Measurements from ENCODE around the gene LCLAT1.
"Not testable (repeated sequence)": the region's sequence is repeated elsewhere in the genome, so short reads cannot be mapped to it uniquely, and the experiment has no call there.

LCLAT1 gene

DNA sequence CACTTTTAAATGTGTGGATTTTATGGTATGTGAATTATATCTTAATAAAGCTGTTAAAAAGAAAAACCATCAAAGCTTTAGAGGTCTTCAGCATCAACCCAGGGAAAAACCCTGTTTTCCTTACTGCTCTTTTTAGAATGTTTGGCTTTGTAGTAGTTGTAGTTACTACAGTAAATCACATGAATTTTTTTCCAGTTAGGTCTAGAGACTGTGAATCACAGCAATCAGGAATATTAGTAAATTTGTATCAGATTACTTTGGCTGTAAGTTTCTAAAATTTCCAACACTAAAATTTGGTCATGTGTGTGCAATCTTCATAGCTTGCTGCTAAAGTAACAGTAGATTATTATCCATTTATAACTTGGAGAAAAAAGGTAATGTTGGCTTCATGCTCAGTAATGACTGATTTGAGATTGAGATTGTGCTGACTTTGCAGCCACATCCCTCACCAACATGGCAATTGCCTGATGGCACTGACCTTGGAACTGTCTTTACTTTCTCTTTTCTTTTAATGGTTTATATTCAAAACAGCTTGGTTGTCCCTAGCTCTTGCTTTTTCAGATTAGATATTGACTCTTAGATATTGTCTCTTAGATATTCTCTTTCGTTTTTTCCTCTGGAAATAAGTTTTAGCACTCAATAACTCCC is 41.1 kb downstream of the LCLAT1 start:
- DNase-seq (ENCODE audit: low read depth): no peak

DNA sequence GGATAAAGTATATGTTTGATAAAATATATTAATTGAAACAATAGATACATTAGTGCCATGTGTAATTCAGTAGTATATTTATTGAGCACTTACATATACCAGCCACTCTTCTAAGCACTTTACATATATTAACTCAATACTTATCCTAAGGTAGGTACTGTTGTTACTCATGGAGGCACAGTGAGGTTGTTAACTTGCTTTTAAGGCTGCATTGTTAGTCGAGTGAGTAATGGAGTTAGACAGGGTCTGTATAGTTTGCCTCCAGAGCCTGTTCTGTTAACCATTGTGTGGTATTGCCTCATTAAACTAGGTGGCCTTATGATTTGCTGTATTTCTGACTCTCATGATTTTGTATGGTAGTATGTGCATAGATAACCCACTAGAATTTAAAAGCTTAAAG is 44.2 kb downstream of the LCLAT1 start:
- no peak for DNase-seq (ENCODE audit: low read depth)

DNA sequence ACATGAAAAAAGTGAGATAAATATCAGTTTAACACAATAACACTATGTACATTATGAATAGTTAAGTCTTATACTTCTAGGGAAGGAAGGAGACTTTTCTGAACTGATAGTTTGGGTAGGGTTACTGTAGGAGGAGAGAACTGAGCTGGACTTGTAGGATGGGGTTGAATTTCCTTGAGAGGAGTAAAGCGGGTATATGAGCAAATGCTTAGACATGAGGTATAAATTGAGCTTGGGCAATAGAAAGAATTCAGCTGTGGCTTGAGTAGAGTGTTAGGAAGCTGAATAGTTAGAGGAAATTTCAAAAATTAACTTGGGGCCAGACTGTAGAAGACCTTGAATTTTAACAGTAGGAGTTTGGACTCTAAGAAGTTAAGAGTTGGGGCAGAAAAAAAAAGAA is 45.1 kb downstream of the LCLAT1 start:
- no peak for DNase-seq (ENCODE audit: low read depth)

DNA sequence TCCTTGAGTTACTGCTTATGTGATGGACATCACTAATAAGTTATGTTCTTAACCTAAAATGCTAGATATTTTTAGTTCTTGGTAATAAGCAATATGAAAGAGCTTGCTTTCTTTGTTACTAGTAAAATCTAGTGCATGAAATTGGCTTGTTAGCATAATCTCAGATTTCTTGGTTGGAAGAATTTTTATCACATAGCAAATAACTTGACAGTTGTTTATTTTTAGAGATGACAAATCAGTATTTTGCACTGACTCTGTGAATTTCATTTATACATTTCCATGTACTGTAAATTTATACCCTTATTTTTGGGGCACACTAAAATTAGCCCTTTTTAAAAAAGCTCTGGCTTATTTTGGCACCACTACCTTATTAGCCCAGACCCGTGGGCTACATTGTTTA is 45.6 kb downstream of the LCLAT1 start:
- DNase-seq (ENCODE audit: low read depth): no peak

DNA sequence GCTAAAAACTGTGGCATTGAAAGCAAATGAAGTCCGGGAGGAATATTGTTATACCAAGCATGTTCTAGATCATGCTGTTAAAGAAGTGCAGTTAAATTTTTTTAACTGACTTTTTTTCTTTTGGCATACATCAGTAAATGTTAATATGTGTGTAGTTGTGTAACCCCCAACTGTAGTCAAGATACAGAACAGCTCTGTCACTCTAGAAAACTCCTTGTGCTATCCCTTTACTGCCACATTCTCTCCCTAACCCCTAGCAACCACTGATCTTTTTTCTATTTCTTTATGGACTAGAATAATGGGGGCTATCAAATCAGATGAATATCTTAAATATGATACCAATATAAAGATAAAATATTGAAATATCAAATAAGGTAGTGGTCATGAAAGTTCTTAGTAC is 46.4 kb downstream of the LCLAT1 start:
- DNase-seq (ENCODE audit: low read depth): no peak

DNA sequence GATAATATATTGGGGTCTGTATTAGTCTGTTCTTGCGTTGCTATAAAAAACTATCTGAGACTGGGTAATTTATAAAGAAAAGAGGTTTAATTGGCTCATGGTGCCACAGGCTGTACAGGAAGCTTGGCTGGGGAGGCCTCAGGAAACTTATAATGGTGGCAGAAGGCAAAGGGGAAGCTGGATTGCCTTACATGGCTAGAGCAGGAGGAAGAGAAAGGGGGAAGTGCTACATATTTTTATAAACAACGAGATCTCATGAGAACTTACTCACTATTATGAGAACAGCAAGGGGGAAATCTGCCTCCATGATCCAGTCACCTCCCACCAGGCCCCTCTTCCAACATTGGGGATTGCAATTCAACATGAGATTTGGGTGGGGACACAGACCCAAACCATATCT is 48.9 kb downstream of the LCLAT1 start:
- not testable (repeated sequence) for DNase-seq (ENCODE audit: low read depth)

DNA sequence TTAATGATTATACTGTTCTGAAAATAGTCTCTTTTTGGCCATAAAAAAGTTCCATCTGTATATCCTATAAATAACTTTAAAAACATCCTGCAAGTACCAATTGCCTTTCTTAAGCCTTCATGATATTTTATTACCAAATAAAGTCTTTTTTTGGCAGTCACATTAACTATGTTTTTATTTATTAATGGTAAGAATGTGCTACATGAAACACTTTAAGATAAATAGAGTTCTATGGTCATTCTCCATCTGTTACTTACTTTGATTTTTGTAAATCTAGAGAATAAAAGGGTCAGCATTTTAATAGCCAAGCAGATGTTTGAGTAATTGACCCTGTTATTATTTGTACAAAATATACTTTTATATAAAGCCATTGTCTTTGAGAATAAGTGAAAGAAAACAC is 52.6 kb downstream of the LCLAT1 start:
- no peak for DNase-seq (ENCODE audit: low read depth)

DNA sequence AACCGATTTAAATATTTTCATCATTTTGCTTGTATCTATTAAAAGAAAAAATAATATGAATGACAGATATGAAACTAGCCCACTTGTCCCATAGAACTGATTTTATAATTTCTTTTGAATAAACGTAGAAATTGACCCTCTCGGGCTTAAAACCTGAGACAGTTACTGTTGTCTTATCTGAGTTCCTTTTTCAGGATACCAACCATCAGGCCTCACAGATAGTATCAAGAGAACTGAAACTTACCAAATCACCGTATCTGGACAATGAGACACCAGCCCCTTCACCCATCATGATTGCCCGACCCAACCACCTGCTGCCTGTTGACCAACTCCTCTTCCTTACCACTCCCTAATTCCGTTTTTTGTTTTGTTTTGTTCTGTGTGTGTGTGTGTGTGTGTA is 53.7 kb downstream of the LCLAT1 start:
- DNase-seq (ENCODE audit: low read depth): no peak

DNA sequence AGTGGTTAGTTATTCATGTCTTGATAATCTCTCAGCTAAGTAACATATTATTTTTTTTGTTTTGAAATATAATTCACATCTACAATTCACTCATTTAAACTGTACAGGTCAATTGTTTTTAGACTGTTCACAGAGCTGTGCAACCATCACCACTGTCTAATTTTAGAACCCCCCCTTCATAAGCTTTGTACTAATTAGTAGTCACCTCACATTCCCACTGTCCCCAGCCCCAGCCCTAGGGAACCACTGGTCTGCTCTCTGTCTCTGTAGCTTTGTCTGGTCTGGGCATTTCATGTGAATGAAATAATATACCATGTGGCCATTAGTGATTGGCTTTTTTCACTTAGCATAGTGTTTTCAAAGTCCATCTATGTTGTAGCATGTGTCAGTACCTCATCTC is 55.3 kb downstream of the LCLAT1 start:
- DNase-seq (ENCODE audit: low read depth): no peak

DNA sequence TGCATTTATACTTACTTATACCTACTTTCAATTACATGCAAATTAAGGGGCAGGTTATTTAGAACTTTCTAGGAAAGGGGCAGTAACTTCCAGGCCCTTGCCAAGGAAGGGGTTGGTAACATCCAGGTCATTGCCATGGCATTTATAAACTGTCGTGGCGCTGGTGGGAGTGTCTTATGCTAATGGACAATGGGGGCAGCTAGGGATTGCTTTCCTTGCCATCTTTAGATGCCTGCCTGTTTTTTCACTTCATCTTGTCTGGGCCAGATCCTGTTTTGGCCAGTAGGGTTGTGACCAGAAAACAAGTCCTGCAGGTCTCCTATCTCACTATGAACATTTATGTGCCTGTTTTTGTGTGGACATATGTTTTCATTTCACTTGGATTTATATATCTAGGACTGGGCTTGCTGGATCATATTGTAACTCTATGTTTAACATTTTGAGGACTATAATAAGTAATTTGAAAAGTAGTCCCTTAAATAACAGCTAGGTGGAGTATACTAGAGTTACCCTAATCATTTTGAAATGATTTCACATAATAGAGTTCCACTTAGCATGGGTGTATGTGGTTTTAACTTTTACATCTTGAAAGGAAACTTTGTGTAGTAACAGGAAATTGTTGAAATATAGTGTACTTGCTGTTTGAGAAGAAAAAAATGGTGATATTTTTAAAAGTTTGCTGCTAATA is 56.1 kb downstream of the LCLAT1 start:
- DNase-seq (ENCODE audit: low read depth): no peak

DNA sequence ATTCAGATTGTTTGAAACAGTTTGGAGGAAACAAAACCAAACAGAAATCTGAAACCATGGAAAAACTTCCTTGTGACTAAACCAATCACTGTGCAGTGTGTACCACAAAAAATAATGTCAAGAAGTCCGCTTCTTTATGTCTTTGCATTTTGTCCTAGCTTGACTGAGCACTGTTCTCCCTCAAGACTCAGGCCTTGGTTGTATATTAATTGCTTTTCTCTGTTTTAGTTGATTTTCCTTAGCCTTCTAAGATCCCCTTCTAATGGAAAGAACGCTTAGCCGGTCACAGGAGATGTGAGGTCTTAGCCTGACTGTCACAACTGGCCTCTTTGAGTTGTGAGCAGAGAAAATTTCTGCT is 56.6 kb downstream of the LCLAT1 start:
- DNase-seq (ENCODE audit: low read depth): no peak

DNA sequence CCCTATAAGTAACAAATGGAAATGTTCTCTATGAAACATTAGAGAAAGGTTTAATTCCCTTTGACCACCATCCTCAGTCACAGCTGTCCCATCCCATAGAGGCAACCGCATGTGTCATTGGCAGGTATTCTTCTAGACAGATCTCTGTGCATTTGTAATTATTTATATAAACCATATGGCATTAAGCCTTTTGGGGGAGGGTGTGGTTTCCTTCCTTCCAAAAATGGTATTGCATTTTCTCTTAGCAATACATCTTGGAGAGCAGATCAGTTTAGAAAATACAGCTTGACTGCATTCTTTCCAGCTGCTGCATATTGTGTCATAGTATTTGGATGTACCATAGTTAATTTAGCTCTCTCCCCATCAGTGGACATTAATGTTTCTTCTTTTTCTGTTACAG is 57.7 kb downstream of the LCLAT1 start:
- DNase-seq (ENCODE audit: low read depth): no peak

DNA sequence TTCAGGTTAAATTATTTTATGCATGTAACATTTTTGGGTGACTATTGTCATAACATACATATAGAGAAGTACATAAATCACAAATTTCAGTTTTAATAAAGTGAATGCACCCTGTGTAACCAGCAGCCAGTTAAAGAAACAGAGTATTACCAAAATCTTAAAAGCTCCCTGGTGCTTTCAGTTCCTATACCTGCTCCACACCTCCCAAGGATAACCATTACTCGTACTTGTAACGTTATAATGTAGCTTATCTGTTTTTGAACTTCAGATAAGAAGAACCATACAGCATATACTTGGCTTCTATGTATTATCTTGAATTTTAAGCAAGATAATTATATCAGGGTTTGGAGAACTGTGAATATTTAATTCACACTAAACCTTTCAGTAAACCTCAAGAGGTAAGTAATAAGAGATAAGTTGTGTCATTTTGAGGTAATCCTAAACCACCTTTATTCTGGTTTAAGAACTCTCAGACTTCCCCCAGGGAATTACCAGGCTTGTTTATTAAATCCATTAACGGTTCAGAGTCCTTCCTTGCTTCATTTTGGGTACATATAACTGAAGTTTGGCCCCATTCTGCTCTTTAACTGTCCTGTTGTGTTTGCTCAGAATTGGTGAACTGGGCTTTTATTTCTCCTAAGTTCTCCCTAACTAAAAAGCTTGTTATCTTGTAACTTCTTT is 58.6 kb downstream of the LCLAT1 start:
- no peak for DNase-seq (ENCODE audit: low read depth)

DNA sequence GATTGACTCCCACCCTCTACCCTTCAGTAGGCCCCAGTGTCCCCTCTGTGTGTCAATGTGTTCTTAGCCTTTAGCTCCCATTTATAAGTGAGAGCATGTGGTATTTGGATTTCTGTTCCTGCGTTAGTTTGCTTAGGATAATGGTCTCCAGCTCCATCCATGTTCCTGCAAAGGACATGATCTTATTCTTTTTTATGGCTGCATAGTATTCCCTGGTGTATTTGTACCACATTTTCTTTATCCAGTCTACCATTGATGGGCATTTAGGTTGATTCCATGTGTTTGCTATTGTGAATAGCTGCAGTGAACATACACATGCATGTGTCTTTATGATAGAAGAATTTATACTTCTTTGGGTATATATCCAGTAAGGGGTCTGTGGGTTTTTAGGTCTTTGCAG is 60.4 kb downstream of the LCLAT1 start:
- not testable (repeated sequence) for DNase-seq (ENCODE audit: low read depth)

DNA sequence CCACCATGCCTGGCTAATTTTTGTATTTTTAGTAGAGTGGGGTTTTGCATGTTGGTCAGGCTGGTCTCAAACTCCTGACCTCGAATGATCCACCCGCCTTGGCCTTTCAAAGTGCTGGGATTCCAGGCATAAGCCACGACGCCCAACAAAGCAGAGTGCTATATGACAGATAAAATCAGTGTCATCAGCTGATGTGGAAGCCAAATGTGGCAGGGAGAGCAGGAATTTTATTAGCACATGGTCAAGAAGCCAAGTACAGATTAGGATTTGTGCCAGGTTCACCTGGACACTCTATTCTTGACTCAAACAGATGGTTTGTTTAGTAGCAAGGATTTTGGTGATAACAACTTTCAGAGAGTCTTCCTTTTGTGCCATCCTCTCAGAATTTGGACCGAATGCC is 62.7 kb downstream of the LCLAT1 start:
- DNase-seq (ENCODE audit: low read depth): no peak

DNA sequence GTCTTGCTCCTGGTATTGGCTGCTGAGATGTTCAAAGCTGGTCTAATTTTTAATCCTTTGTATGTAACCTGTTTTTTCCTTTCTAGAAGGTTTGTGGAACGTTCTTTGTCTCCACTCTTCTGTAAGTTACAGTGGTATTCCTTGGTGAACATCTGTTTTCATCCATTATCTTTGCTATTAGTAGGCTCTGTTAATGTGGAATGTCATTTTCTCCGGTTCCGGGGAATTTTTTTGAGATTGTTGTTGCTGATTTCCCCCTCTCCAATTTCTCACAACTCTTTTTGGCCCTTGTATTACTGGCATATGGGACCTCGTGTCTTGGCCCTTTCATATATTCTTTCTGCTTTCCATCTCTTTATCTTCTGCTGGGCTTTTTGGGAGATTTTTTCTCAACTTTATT is 63.4 kb downstream of the LCLAT1 start:
- no peak for DNase-seq (ENCODE audit: low read depth)

DNA sequence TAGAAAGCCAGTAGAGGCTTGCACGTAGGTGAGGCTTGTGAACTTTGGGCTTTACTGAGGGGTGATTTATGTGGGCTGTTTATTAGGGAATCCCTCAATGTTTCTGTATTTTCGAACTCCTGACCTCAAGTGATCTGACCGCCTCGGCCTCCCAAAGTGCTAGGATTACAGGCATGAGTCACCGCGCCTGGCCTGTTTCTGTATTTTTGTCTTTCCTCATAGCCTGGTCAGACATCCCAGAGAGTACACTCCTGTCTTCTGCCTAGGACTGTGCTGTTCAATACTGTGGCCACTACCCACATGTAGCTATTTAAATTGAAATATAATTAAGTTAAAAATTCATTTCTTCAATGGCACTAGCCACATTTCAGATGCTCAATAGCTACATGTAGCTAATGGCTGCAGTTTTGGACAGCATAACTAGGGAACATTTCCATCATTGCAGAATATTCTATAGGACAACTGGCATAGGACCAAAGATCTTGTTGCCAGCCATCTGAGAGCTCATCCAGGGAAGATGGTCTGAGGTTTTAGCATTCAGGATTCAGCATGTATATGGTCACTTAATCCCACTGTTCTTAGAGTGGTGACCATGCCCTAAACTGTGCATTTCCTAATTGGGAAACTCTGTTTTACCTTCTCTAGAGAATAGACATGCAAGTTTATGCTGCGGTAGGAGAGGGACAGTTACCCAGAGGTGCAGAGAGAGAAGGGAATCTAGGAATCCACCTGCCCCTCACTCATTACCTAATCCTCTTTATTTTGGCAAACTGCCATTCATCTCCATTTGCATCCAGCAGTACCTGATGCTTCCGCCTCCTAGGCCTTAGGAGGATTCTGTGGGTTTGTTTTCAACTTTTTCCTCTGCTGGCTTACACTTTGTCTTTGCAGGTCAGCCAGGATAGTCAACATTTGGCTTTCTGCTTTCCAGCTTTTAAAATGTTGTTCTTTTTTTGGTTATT is 64.4 kb downstream of the LCLAT1 start:
- DNase-seq (ENCODE audit: low read depth): no peak

DNA sequence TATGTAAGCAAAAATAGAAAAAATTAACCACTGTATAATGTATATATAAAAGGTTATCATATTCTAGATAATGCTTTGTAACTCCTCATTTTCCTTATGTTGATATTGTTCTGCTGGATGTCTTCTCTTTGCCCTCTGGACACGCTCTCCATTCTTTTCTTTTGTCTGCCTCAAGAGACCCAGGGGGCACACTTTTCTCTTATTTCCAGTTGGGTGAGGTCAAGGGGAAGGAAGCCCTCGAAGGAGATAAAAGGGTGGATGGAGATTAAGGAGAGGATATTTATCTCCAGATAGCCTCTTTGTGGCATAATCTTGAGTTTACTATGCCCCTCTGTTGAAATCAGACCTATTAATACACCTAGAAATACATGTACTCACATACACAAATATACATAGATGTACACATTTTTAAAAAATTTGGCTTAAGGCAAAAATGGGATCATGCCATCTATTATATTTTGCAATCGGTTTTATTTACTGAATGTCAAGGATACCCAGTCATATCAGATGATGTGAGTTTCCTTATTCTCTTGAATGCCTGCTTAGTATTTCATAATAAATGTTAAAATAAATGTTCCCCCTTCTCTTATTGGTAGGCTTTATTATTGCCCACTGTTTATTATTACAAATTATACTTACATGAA is 65.3 kb downstream of the LCLAT1 start:
- DNase-seq (ENCODE audit: low read depth): no peak

DNA sequence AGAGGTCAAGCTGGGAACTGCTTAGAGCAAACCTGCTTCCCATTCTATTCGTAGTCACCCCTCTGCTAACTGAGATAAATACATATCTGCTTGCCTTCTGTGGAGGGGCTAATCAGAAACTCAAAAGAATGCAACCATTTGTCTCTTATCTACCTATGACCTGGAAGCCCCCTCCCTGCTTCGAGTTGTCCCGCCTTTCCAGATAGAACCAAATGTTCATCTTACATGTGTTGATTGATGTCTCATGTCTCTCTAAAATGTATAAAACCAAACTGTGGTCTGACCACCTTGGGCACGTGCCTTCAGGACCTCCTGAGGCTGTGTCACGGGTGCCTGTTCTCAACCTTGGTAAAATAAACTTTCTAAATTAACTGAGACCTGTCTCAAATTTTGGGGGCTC is 66.6 kb downstream of the LCLAT1 start:
- not testable (repeated sequence) for DNase-seq (ENCODE audit: low read depth)

DNA sequence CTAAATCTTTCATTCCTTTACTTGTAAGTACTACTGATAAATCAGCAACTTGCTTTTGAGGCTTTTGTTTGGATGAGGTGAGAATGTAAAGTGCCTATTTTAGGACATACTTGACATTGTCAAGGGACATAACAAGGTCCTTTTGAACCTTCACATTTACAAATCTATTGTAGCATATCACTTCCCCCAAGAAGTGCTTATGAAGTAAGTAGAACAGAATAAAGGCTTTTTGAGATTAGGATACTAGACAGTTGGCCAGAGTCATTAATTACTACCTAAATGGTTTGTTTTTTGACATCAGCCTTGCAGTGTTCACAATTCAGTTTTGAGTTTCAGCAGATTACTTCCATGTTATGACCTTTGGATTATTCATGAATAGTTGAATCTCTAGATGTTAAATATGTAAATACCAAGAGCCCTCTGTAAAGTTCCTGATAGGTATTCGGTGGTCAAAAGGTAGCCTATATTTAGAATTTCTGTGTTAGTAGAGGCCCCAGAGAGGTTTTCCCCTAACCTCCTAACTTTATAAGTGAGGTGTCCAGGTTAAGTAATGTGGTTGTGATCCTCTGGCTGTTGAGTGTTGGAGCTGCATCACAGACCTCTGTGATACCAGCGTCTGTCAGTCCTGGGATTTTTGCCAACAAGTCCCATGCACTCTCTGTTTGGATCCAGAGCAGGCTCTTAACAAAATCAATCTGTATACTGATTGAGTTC is 67.2 kb downstream of the LCLAT1 start:
- DNase-seq (ENCODE audit: low read depth): no peak

DNA sequence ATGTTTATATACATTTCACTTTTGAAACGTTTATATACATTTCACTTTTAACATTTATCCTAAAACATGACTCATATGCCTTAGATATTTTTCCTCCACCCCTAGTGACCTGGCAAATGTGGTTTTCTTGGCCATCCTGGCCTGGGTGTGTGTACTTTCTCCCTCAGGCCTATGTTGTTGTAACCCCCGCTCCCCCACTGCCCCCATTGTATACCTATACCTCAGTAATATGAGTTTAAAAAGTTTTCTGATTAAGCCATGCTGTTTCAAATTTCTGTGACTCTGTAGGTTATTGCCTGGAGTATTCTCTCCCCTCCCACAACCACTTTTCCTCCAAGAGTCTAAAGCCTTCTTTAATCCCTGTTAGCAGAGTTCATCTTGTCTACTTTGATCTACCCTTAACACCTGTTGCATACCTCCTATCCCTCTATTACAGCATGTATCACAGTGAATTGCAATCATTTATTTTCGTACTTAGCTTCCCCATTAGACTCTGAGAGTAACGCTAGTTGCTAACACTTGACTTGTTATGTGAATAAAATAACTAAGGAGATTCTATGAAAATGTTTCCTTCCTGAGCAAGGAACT is 67.9 kb downstream of the LCLAT1 start:
- DNase-seq (ENCODE audit: low read depth): no peak

Data from activated gamma-delta T cell treated with anti-CD3 and anti-CD28 coated beads, Interleukin-2, amount 50 U/mL, for 16 hours (primary cell).